Esophagus muscularis mucosa (tissue), 4 donors: ENCODE measurements around the gene JUNB. TPM values are rescaled to one million over a fixed set of nuclear protein-coding genes. Genes with fewer than 3 reads are reported as not detected.

Source experiments
- DNase-seq: peaks from one replicate; pipeline ENCODE4 v3.0.0-alpha.2; 2017; ENCODE audit errors: extremely low spot score
- H3K27ac ChIP-seq, 4 donors: fragments of 200-600 bp; sonication (generic); replicated peaks in 1 of 4; 1 replicate in 3 of 4; 2 replicates in 1 of 4; pipeline ENCODE4 v1.5.1; 2016 to 2019; ENCODE audit warnings: mild to moderate bottlenecking in 1 of 4
- H3K27me3 ChIP-seq, 4 donors: fragments of 200-600 bp; sonication (generic); one replicate each; pipeline versions ENCODE4 v1.5.1 to v1.6.0; 2016 to 2019
- H3K36me3 ChIP-seq, 4 donors: fragments of 200-600 bp; sonication (generic); one replicate each; pipeline ENCODE4 v1.5.1; 2016 to 2019
- H3K4me1 ChIP-seq, 4 donors: fragments of 200-600 bp; sonication (generic); one replicate each; pipeline ENCODE4 v1.5.1; 2016 to 2019
- H3K4me3 ChIP-seq, 4 donors: fragments of 200-600 bp; sonication (generic); 1 replicate in 2 of 4; 2 replicates in 2 of 4; pipeline ENCODE4 v1.5.1; 2016 to 2019; ENCODE audit warnings: mild to moderate bottlenecking in 4 of 4, moderate library complexity in 1 of 4
- H3K9me3 ChIP-seq, 4 donors: fragments of 200-600 bp; sonication (generic); 1 replicate in 3 of 4; 2 replicates in 1 of 4; pipeline ENCODE4 v1.5.1; 2016 to 2019
- CTCF ChIP-seq, 3 experiments: fragments of 200-600 bp in 2 of 3; fragments of 450-650 bp in 1 of 3; sonication (generic) in 2 of 3; IDR thresholded peaks; one replicate each; pipeline ENCODE4 v1.5.1; 2017 to 2019; ENCODE audit warnings: antibody characterized with exemption in 3 of 3, mild to moderate bottlenecking in 2 of 3, moderate library complexity in 1 of 3
- EP300 ChIP-seq: sonication (generic); formaldehyde crosslinking; IDR thresholded peaks from one replicate; pipeline ENCODE4 v1.6.1; 2017; ENCODE audit warnings: antibody characterized with exemption
- POLR2A ChIP-seq: fragments of 450-650 bp; IDR thresholded peaks from one replicate; pipeline ENCODE4 v1.6.1; 2017; ENCODE audit warnings: antibody characterized with exemption, moderate library complexity, mild to moderate bottlenecking, low read depth
- POLR2AphosphoS5 ChIP-seq, 2 donors: sonication (generic); formaldehyde crosslinking; IDR thresholded peaks; one replicate each; pipeline ENCODE4 v1.6.1; 2017; ENCODE audit warnings: antibody characterized with exemption in 2 of 2
- WGBS: methylation state at CpG from one replicate; pipeline ENCODE4 v1.1.5; 2018; 5-methylcytosine and 5-hydroxymethylcytosine counted together
- intact Hi-C: fragments of 100-400 bp; cut with DNase I; formaldehyde crosslinking; loops from one replicate; pipeline ENCODE4 v1.15.1; 2023
- total RNA-seq, 4 donors: library from RNA; depleted of rRNA; stranded (reverse); fragments of >200 nt; gene quantifications; one replicate each; pipeline versions ENCODE4 v1.1.0 to v1.2.1, GENCODE V29; 2016

Gene JUNB
- total RNA-seq, 4 donors from 2014 or later: 82.2 to 1,609 (median 182) TPM

GRCh38 chr19:12786952-12787351 lies 4.3 kb upstream of the JUNB start:
- Histone ChIP-seq H3K36me3 (no peaks in the 10 kb centered on the region), H3K4me1 (peaks cover 58 to 86% (median 80%) of the 10 kb centered on the region in 4 donors), H3K27ac (peak overlapping the region; percentile 97 to 99 (median 99)), H3K9me3 (peaks cover 0 to 3% (median 0%) of the 10 kb centered on the region in 4 donors), H3K27me3 (no peaks in the 10 kb centered on the region), H3K4me3 (no peak overlapping the region)
- intact Hi-C loops: no loop called here
- WGBS: 100% methylated on average over 2 of the region's 3 CpGs
- TF ChIP-seq CTCF (IDR thresholded peaks at IDR 0.05) (no peak), POLR2A (no peak), EP300 (no peak), POLR2AphosphoS5 (IDR thresholded peaks at IDR 0.05) (no peak)
- DNase-seq: no peak

GRCh38 chr19:12787458-12787857 lies 3.8 kb upstream of the JUNB start:
- no peaks in the 10 kb centered on the region for H3K27me3 ChIP-seq
- peaks cover 0 to 3% (median 0%) of the 10 kb centered on the region in 4 donors for H3K9me3 ChIP-seq
- WGBS: 75% methylated on average over 10 of the region's 10 CpGs
- intact Hi-C loops: no loop called here
- DNase-seq: no peak
- no peak for TF ChIP-seq EP300
- TF ChIP-seq POLR2AphosphoS5 (IDR thresholded peaks at IDR 0.05): no peak
- TF ChIP-seq POLR2A: no peak
- TF ChIP-seq CTCF (IDR thresholded peaks at IDR 0.05): no peak
- no peak overlapping the region for H3K4me3 ChIP-seq
- H3K36me3 ChIP-seq: peaks cover 0 to 4% (median 0%) of the 10 kb centered on the region in 4 donors
- H3K4me1 ChIP-seq: peaks cover 54 to 81% (median 75%) of the 10 kb centered on the region in 4 donors
- peak overlapping the region; percentile 97 to 99 (median 99) for H3K27ac ChIP-seq

GRCh38 chr19:12788042-12788681 lies 3.1 kb upstream of the JUNB start:
- intact Hi-C loops: no loop called here
- Histone ChIP-seq H3K36me3 (peaks cover 0 to 10% (median 0%) of the 10 kb centered on the region in 4 donors), H3K4me1 (peaks cover 49 to 74% (median 69%) of the 10 kb centered on the region in 4 donors), H3K27ac (peak overlapping the region; percentile 97 to 99 (median 99)), H3K27me3 (no peaks in the 10 kb centered on the region), H3K9me3 (peaks cover 0 to 3% (median 0%) of the 10 kb centered on the region in 4 donors), H3K4me3 (peak overlapping the region; percentile 87 to 97 (median 90))
- WGBS: 35% methylated on average over 4 of the region's 4 CpGs
- no peak for DNase-seq
- TF ChIP-seq CTCF (IDR thresholded peaks at IDR 0.05) (no peak), POLR2A (no peak), EP300 (no peak), POLR2AphosphoS5 (IDR thresholded peaks at IDR 0.05) (no peak)

- Histone ChIP-seq H3K4me1 (peaks cover 44 to 69% (median 64%) of the 10 kb centered on the region in 4 donors), H3K27ac (peak overlapping the region; percentile 97 to 99 (median 99)), H3K36me3 (peaks cover 0 to 10% (median 0%) of the 10 kb centered on the region in 4 donors), H3K9me3 (peaks cover 0 to 3% (median 0%) of the 10 kb centered on the region in 4 donors), H3K4me3 (peak overlapping the region; percentile 87 to 97 (median 90)), H3K27me3 (no peaks in the 10 kb centered on the region)
- 0% methylated on average over 6 of the region's 12 CpGs for WGBS
- no peak for DNase-seq
- intact Hi-C loops: no loop called here
- TF ChIP-seq POLR2A (no peak), POLR2AphosphoS5 (IDR thresholded peaks at IDR 0.05) (peak in 1 of 2 donors; percentile 69), EP300 (no peak)
Observed at GRCh38 chr19:12788682-12789097, 2.6 kb upstream of the JUNB start.

GRCh38 chr19:12789098-12789903 lies 2.0 kb upstream of the JUNB start:
- 0% methylated on average over 9 of the region's 46 CpGs for WGBS
- H3K4me1 ChIP-seq: peaks cover 41 to 69% (median 64%) of the 10 kb centered on the region in 4 donors

More at GRCh38 chr19:12789098-12789903, 2.0 kb upstream of the JUNB start:
- Histone ChIP-seq H3K27me3 (no peaks in the 10 kb centered on the region), H3K36me3 (peaks cover 0 to 10% (median 0%) of the 10 kb centered on the region in 4 donors), H3K27ac (peak overlapping the region; percentile 97 to 99 (median 99)), H3K4me3 (peak overlapping the region; percentile 87 to 97 (median 90)), H3K9me3 (peaks cover 0 to 3% (median 0%) of the 10 kb centered on the region in 4 donors)
- no peak for DNase-seq
- intact Hi-C loops: no loop called here
- TF ChIP-seq POLR2A (no peak), POLR2AphosphoS5 (IDR thresholded peaks at IDR 0.05) (no peak), CTCF (IDR thresholded peaks at IDR 0.05) (no peak), EP300 (no peak)
